GM18511 (cell line): ENCODE results near the gene PLXDC1.

Source experiments
- ATAC-seq: cut with Tn5 transposase; IDR thresholded peaks from one replicate; pipeline ENCODE4 v1.9.1; 2021; ENCODE audit warnings: mild to moderate bottlenecking, moderate library complexity; ENCODE audit not compliant: unreplicated experiment

PLXDC1 gene

GRCh38 chr17:39018267-39019134 lies 132.9 kb downstream of the PLXDC1 start:
- no peak for ATAC-seq

GRCh38 chr17:39016193-39017153 lies 135.0 kb downstream of the PLXDC1 start:
- no peak for ATAC-seq

- ATAC-seq: no peak
These were observed 135.9 kb downstream of the PLXDC1 start for GRCh38 chr17:39015546-39015935.

DNA sequence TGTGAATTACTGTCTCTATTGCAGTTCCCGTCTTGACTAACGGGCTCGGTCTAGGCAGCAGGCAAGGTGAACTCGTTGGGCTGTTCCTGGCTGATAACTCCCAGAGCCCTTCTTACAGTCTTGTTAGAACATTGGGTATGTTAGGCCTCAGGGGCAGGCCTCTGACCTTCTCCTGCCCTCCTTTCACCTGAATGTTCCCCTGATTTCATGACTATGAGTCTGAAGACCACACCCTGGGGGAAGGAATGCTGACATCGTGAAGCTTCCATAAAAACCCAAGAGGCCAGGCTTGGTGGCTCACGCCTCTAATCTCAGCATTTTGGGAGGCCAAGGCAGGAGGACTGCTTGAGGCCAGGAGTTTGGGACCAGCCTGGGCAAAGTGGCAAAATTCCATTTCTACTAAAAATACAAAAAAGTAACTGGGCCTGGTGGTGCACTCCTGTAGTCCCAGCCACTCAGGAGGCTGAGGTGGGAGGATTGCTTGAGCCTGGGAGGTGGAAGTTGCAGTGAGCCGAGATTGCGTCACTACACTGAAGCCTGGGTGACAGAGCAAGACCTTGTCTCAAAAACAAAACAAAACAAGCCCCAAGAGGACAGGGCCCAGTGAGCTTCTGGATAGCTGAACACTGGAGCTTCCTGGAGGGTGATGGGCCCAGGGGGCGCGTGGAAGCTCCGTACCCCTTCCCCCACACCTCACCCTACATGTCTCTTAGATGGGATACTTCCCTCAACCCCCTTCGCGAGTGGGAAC lies 136.5 kb downstream of the PLXDC1 start:
- ATAC-seq: no peak

DNA sequence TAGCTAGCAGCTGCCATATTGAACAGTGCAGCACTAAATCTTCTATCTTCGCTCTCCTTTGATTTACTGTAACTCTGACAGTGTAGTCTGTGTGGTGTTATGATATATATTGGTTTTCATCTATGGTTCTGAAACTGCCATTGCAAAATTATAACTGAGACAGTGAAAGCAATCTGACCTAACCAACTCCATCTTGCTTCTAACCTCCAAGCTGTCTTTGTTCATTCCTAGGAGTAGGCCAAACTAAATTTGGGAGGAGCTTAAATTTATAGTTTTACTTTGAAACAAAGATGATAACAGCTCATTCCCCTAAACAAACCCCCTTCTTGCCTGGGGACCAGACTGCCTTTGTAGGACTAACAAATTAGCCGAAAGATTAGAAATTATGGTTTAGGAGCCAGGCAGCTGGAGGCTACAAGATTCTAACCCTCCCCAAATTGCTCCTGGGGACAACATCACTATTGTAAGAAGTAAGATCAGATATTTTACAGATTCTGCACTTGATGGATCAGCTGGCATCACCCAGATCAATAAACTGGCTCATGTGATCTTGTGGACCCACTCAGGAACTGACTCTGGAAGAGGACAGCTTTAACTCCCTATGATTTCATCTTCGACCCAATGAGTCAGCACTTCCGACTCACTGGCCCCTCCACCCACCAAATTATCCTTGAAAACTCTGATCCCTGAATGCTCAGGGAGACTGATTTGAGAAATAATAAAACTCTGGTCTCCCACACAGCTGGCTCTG lies 137.2 kb downstream of the PLXDC1 start:
- ATAC-seq: no peak
